Bone marrow (tissue), 2 donors: Measurements from ENCODE around the gene MED9.
A peak's percentile ranks its signal among the peaks of the same experiment; 100 is the strongest.
"Not testable (repeated sequence)": the region's sequence is repeated elsewhere in the genome, so short reads cannot be mapped to it uniquely, and the experiment has no call there.

Experiments
- DNase-seq, 2 donors: peaks; one replicate each; lab custom pipeline; 2025; lab: John Stamatoyannopoulos, UW

MED9 gene, protein sequence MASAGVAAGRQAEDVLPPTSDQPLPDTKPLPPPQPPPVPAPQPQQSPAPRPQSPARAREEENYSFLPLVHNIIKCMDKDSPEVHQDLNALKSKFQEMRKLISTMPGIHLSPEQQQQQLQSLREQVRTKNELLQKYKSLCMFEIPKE

DNA sequence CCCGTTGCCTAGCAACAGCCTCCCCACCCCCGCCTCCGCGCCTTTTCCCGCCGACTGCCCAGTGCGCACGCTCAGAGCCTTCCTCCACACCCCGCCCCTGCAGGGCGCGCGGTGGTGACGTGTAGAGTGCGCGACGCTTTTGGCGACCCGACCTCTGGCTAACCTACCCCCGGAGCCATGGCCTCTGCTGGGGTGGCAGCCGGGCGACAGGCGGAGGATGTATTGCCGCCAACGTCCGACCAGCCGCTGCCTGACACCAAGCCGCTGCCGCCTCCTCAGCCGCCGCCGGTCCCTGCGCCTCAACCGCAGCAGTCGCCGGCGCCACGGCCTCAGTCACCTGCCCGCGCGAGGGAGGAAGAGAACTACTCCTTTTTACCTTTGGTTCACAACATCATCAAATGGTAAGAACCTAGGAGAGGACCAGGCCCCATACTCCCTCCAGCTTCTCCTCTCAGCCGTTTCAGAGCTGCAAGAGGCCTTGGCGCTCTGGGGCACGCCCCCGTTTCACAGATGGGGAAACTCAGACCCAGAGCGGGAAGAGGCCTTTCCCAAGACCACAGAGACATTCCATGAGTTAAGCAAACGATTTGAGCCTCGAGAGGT is at the start of gene MED9:
Gene MED9 (plus strand): TSS at position 136 of the 603 bp plus-strand sequence. CDS start 42 bp downstream, at position 178.
- DNase-seq = peak; percentile 82 to 85

DNA sequence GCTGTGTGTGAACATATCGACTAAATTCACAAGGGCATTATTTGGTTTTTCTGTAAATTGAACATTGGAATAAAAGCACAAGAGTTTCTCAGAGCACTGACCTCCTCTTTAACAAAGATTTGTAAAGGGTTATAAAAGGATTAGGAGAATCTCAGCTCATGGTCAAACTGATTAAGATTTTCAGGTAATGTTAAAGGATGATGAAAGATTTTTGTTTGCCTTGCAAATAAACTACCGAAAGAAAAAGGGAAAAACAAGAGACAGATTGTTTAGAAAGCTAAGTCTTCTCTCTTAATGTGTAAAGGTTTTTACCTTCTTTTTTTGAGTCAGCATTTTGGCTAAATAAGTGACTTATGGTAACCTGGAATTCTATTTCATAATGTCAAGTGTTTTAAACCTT is 47.6 kb upstream of the MED9 start:
- no peak for DNase-seq

DNA sequence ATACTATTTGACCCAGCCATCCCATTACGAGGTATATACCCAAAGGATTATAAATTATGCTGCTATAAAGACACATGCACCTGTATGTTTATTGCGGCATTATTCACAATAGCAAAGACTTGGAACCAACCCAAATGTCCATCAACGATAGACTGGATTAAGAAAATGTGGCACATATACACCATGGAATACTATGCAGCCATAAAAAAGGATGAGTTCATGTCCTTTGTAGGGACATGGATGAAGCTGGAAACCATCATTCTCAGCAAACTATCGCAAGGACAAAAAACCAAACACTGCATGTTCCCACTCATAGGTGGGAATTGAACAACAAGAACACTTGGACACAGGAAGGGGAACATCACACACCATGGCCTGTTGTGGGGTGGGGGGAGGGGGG is 45.9 kb upstream of the MED9 start:
- DNase-seq = not testable (repeated sequence)

DNA sequence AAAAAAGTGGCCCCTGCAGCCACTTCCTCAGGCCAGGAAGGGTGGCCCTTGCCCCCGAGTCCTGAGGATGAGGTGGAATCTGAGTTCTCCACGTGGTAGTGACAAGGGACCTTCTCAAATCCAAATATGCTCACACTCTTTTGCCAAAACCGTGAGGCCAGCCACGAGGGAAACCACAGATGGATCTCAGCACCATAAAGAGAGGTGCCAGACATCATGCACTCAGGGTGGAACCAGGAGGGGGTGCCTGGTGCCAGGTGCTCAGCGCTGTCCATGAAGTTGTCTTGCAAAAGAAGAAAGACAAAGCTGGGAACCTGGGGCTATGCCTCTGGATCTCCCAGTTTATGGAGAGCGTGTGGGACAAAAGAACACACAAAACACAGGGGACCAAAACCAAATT is 45.2 kb upstream of the MED9 start:
- DNase-seq = no peak

DNA sequence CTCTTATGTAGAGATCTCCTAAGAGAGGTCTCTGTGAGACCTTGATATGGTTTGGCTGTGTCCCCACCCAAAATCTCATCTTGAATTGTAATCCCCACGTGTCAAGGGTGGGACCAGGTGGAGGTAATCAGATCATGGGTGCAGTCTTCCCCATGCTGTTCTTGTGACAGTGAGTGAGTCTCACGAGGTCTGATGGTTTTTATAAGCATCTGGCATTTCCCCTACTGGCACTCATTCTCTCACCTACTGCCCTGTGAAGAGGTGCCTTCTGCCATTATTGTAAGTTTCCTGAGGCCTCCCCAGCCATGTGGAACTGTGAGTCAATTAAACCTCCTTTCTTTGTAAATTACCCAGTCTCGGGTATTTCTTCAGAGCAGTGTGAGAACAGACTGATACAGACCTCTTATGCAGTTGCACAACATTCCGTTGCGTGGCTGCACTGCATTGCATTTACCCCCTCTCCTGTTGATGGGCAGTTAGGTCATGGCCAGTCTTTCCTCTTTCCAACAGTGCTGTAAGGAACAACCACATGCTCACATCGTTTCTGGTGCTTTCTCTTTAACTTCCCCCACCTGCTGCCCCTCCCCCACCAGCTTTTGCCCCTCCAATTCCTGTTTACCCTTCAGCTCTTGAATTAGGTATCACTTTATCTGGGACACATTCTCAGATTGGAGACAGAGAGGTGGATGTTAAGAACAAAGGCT is 43.6 kb upstream of the MED9 start:
- peak in 1 of 2 donors; percentile 30 for DNase-seq

DNA sequence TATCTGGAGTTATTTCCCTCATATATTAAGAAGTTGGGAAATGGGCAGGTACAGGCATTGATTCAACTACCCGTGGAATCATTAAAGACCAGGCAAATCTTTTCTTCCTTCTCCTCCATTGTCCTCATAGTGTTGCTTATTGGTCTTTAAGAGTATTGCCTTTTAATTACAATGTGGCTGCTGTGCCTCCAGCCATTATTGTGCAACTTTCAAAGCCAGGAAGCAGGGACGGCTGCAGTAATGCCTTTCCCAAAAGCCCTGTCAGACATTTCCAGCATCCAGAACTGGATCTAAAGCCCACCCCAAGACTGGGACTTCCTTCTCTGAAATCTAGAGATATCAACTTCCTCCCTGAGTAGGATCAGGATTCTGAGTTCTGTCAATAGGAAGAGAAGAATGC is 42.3 kb upstream of the MED9 start:
- no peak for DNase-seq

DNA sequence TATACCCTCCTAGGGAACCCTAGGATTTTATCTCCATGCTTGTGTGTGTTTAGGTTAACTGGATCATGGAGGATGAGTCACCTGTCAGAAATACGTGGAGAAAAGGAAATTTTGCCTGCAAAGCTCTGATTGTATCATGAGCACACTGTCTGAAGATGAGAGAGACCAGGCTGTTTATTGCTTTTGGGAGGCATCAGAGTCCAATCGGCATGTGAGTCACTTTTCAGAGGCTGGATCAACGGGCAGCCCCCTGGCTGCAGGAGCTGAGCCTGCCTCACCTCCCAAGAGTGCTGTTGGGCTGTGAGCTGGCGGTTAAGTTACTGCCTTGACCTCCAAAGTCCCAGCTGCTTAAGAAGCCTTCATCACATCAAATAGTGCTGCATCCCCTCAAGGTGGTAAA is 41.5 kb upstream of the MED9 start:
- no peak for DNase-seq

DNA sequence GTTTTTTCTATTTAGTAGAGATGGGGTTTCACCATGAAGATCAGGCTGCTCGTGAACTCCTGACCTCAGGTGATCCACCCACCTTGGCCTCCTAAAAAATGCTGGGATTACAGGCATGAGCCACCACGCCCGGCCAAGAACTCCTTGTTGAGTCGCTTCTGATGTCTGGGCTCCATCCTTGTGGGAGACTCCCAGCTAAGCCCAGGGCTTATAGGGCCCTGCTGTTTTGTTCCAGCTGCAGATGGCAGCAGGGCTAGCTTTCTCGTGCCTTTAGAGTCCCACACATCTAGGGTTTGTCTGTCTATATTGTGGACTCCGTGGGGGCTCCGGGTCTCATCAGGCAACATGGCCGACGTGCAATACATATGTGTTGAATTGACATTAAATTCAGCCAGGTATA is 39.3 kb upstream of the MED9 start:
- no peak for DNase-seq

DNA sequence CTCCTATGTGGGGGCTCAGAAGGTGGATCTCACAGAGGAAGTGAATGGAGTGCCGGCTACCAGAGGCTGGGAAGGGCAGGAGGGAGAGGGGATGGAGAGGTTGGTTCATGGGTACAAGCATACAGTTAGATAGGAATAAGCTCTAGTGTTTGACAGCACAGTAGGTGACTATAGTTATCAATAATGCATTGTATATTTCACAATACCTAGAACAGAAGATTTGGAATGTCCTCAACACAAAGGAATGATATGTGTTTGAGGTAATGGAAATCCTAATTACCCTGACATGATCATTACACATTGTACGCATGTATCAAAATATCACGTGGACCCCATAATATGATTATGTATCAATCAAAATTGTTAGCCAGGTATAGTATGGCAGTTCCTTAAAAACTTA is 38.9 kb upstream of the MED9 start:
- no peak for DNase-seq

DNA sequence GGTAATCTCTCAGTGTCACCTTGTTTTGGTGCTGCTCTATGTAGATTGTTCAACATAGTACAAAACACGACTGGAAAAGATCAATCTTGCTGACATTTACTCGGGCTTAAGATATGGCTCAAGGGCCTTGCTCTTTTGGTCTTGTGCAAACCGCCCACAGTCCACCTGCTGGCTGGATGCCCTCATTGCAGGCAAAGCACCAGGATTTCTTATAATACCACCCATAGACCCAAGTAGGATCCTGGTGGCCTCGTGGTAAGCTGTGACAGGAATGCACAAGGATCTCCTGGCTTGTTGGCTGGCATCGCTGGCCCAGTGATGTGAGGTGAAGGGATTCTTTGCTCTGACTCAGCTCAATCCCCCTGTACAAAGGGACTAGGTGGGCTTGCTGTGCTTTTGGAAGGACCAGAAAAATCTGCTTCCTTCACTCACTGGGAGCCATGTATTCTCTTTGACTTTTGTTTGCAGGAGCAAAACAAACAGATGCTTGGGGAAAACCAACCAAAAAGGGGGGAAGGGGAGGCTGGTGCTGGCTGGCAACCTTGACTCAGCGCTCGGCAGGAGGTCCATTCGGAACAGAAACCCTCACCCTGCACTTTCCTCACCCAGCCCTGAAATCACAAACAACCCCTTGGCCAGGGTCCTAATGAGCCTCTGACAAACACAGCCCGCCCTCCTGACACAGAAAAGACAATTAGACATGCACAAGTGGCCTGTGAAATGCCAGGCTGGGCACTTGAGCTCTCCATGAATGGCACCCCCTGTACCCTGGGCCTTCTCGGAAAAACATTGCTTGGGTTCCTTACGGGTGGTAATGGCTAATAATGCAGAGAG is 36.6 kb upstream of the MED9 start:
- DNase-seq = peak; percentile 30 to 49

DNA sequence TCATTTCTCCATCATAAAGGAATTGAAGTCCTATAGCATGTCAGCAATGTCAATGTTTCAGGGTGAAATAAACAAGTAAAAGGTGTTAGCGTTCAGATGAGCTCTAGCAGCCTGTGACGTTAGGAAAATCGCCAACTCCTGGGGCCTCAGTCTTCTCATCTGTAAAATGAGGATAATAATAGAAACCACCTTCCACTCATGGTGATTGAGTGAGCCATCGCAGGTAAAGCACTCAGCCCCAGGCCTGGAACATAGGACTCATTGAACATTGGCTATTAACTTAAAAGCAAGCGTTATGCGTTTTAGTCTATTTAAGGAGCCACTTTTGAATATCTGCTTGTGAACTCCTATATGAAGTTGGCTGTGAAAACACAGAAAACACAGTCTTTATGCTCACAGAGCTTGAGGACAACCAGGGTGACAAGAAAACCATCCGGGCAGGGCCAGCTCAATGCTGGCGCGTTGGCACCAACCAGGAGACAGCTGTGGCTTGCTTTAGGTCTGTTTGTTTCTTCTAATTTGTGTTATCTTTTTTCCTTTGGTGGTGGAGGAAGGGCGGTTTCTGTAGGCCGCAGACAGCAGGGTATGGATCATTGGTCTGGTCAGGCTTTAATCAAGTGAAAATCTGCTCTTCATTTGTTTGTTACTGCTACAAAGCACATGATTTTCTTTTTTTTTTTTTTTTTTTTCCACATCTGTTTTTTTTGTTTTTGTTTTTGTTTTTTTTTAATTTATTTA is 35.7 kb upstream of the MED9 start:
- no peak for DNase-seq

DNA sequence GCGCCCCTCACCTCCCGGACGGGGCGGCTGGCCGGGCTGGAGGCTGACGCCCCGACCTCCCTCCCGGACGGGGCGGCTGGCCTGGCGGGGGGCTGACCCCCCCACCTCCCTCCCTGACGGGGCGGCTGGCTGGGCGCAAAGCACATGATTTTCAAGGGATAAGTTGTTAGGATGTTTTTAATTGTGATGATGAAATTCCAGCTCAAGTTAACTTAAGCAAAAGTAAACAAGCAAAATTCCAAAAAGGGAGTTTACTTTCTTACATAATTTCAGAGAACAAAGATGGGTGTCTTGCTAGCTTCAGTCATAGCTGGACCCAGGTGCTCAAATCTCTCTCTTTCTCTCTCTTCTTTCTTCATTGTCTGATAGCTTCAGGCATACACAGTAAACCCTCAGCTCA is 33.6 kb upstream of the MED9 start:
- no peak for DNase-seq

DNA sequence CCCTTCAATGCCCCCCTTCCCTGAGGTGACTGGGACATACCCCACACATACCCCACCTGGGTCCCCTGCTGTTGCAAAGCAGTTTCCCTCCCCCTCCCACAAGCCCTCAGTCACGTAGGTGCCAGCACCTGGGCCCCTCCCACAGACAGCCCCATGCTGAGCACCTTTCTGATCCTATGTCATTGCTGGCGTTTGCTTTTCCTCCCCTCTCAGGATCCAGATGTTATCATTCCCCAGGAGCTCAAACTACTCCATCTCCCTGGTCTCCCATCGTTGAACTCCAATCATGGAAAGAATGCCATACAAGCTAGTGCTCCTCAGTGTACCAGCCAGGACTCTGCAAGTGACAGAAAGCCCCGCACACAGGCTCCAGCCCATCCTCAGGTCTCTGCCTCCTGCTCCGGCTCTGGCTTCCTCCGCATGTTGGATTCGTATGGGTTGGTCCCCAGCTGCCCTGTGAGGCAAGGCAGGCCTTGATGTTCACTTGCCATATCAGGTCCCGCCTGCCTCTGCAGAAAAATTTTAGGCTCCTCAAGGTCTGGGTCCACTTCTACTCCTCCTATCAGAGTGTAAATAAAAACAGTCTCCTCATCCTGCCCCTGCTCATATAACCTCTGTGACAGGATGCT is 31.4 kb upstream of the MED9 start:
- DNase-seq = no peak

DNA sequence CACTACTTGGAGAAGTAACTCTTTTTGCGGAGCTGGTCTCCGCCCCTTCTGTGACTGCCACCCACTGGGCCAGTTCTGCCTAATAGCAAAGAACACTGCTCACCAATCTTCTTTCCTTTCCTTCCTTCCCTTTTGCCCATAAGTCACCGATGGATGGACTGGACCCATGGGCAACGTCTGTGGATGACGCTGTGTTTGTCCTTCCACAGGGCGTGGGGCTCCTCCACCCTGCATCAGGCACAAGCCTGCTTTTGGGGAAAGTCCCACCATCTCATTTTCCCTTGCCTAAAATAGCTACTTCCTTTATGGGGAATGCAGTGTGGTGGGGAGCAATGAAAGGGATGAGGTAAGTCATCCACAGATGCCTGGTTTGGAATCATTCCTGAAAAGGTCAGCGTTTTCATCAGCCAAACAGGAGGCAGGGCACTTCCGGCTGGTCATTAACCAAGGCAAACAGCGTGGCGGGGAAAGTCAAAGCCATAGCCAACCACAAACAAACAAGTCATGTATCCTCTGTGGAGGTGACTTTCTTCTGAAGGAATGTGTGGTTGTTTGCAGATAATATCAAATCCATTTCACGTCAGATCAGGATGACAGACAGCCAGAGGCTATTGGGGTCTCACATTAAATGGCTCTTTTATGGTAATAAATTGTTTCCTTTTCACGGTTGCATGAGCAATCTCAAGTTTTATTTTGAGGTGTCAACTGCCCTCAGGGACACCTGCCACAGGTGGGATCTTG is 30.7 kb upstream of the MED9 start:
- no peak for DNase-seq

DNA sequence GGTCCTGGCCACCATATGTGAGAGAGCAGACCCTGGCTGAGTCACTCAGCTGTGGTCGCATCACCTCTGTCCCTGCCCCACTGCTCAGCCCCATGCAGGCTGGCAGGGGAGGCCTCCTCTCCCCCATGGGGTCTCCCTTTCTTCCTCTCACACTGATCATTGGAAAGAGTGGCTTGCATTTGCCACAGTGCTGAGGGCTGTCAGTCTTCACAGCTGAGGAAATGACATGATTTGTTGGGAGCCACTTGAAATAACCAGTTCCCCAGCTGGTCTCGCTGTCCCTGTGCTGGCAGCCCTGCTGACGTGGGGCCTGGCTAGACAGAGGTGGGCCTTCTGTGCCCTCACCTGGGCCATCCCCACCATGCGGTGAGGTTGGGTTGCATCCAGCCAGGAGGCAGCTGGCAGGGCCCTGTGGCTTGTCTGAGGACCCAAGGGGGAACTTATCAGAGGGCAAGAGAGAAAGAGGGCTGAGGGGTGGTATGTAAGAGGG is 30.1 kb upstream of the MED9 start:
- no peak for DNase-seq

DNA sequence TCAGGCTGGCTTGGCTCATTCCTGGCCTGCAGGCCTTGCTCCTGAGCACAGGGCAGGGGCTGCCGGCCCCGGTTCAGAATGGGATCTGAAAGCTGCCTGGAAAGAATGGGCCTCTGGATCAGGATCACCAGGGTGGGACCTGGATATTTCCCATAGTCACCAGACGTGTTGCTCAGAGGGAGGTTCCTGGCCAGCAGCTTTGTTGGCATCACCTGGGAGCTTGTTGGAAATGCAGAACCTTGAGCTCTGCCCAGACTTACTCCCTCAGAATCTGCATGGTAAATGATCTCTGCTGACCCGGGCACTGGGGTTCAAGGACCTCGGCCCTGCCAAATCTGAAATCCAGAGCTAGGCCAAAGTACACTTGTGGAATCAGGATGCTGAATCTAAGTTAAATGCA is 29.5 kb upstream of the MED9 start:
- DNase-seq = no peak

DNA sequence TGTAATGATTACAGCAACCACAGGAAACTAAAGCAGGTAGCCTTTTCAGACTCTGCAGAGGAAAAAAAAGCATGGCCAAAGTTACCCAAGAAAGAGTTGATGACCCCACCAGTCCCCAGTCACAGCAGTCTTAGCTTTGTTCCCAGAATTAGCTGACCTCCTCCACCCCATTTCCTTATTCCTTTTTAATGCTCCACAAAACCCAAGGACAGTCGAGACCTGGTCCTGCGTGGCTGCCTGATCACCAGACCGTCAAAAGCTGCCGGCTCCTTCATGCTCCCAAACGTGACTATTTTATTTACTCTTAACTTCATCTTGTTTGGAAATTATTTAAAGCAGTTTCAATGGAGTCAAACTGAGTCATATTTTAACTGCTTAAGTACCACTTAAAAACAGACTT is 28.7 kb upstream of the MED9 start:
- DNase-seq = no peak

DNA sequence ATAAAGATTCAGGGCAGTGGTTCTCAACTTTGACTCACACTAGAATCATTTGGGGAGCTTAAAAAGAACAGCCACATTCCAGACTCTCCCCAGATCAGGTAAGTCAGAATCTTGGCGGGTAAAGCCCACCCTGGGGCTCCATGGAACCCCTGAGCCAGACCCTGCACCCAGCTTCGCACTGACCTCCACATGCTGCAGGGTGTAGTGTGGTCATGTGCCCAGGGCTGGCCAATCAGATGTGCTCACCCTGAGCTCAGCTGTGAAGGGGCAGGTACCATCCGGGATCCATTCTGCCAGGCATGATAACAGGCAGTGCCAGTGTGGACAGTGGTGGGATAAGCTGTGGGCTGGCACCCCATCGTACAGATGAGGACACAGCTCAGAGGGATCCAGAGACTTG is 28.1 kb upstream of the MED9 start:
- DNase-seq = no peak

DNA sequence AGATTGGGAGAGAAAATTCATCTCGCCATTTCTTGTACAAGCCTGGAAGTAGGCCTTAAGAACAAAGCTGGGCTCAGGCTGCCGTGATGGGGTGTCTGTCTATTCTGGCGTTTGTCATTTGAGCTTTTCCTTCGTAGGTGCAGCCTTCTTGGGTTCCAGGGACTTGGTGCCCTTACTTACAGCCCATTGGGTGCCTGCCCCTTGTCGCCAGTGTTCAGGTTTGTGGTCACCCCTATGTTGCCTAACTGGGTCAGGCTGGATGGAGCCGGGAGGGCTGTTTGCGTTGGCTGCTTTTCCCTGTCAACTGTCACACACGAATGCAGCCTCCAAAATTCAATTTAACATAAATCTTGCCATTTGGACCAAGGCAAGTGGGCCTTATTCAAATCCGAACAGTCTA is 23.7 kb upstream of the MED9 start:
- no peak for DNase-seq

DNA sequence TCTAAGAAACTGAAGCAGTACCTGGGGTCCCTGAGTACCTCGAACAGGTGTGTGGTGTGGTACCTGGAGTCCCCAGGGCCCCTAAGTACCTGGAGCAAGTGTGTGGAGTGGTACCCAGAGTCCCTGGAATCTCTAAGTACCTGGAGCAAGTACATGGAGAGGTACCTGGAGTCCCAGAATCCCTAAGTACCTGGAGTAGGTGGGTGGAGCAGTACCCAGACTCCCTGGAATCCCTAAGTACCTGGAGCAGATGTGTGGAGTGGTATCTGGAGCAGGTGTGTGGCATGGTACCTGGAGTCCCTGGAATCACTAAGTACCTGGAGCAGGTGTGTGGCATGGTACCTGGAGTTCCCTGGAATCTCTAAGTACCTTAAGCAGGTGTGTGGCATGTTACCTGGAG is 22.5 kb upstream of the MED9 start:
- DNase-seq = no peak

DNA sequence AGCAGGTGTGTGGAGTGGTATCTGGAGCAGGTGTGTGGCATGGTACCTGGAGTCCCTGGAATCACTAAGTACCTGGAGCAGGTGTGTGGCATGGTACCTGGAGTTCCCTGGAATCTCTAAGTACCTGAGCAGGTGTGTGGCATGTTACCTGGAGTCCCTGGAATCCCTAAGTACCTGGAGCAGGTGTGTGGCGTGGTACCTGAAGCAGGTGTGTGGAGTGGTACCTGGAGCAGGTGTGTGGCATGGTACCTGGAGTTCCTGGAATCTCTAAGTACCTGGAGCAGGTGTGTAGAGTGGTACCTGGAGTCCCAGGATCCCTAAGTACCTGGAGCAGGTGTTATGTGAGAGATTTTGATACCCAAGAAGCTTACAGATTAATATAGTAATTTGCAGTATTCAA is 22.1 kb upstream of the MED9 start:
- not testable (repeated sequence) for DNase-seq
